Measurements from ENCODE around the gene TMEM97. TPM values are rescaled to one million over a fixed set of nuclear protein-coding genes. Genes with fewer than 3 reads are reported as not detected.
A peak's percentile ranks its signal among the peaks of the same experiment; 100 is the strongest.

TMEM97 gene
- polyA plus RNA-seq, 4 donors = 1.8 to 33.1 (median 16.7) TPM

DNA sequence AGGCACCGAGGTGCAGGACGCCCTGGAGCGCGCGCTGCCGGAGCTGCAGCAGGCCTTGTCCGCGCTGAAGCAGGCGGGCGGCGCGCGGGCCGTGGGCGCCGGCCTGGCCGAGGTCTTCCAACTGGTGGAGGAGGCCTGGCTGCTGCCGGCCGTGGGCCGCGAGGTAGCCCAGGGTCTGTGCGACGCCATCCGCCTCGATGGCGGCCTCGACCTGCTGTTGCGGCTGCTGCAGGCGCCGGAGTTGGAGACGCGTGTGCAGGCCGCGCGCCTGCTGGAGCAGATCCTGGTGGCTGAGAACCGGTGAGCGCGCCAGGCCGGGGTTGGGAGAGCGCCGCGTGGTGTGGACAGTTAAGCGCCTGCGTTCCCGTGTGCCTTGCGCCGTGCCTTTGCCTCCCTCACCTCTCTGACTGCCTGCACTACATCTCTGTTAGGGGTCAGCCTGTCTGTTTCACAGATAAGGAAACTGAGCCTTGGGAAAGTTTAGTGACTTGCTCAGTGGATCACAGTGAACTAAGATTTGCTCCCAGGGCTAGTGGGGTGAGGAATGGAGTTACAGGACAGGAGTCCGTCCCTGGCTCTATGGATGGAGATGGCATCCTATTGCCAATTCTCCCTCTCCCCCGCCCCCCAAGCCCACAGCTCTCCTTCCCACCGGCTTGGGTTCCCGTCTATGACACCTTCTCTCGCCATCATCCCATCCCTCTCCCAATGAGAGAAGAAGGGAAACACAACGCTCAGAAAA, 53.4 kb downstream of the TMEM97 start:
- H3K9me3 ChIP-seq (ENCODE audit: control insufficient read depth in 2 of 2, insufficient read depth in 1 of 2, low read depth in 1 of 2, low read length in 1 of 2) = no peaks in the 10 kb centered on the region
- FAIRE-seq (no peak), DNase-seq (no peak)
- H3K4me1 ChIP-seq (ENCODE audit: control insufficient read depth in 3 of 3, insufficient read depth in 2 of 3, low read depth in 1 of 3, low read length in 2 of 3) = peaks cover 0 to 48% (median 9%) of the 10 kb centered on the region in 3 donors
- H3K4me3 ChIP-seq (ENCODE audit: low read depth in 1 of 3, low read length in 3 of 3) = peak overlapping the region; percentile 32 to 51 (median 33)
- peaks cover 0 to 5% (median 0%) of the 10 kb centered on the region in 3 donors for H3K27me3 ChIP-seq (ENCODE audit: control insufficient read depth in 3 of 3, insufficient read depth in 3 of 3, low read length in 3 of 3)
- H3K36me3 ChIP-seq (ENCODE audit: control insufficient read depth in 3 of 3, insufficient read depth in 2 of 3, low read depth in 1 of 3, low read length in 3 of 3) = peaks cover 0 to 9% (median 0%) of the 10 kb centered on the region in 3 donors
- 9 to 15% (median 15%) methylated on average over 39 to 53 of the region's 53 CpGs for WGBS, 3 donors
- peak overlapping the region in 1 of 3 donors; percentile 63 for H3K27ac ChIP-seq (ENCODE audit: low read depth in 1 of 3, low read length in 2 of 3)

DNA sequence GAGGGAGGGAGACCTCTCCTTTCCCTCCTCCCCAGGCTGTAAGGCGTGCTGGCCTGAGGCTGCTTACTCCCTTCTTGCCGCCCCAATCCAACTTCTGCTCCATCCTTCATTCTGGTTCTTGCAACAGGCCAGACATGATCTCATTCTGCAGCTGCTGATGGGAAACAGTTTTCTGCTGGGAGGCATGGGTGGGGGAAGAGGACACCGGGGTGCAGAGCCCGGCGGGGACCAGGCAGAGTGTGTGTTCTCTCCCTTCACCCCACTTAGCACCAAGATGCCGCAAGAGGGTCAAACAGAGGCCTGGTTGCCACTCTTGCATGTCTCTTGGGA, 53.9 kb downstream of the TMEM97 start:
- no peak overlapping the region for H3K27ac ChIP-seq (ENCODE audit: low read depth in 1 of 3, low read length in 2 of 3)
- peaks cover 0 to 5% (median 0%) of the 10 kb centered on the region in 3 donors for H3K27me3 ChIP-seq (ENCODE audit: control insufficient read depth in 3 of 3, insufficient read depth in 3 of 3, low read length in 3 of 3)
- DNase-seq (no peak), FAIRE-seq (no peak)
- H3K36me3 ChIP-seq (ENCODE audit: control insufficient read depth in 3 of 3, insufficient read depth in 2 of 3, low read depth in 1 of 3, low read length in 3 of 3) = peaks cover 0 to 9% (median 2%) of the 10 kb centered on the region in 3 donors
- peak overlapping the region in 1 of 3 donors; percentile 32 for H3K4me3 ChIP-seq (ENCODE audit: low read depth in 1 of 3, low read length in 3 of 3)
- no peaks in the 10 kb centered on the region for H3K9me3 ChIP-seq (ENCODE audit: control insufficient read depth in 2 of 2, insufficient read depth in 1 of 2, low read depth in 1 of 2, low read length in 1 of 2)
- H3K4me1 ChIP-seq (ENCODE audit: control insufficient read depth in 3 of 3, insufficient read depth in 2 of 3, low read depth in 1 of 3, low read length in 2 of 3) = peaks cover 0 to 45% (median 9%) of the 10 kb centered on the region in 3 donors
- WGBS, 3 donors = 78 to 90% (median 88%) methylated on average over 6 of the region's 6 CpGs

Other genes with a start within 250 kb of the TMEM97 start
- gene IFT20, start 16.3 kb downstream of the TMEM97 start, polyA plus RNA-seq = 100 to 1,000 TPM in 2 of 4 donors, 10 to 100 TPM in 2; 39.3 to 135 (median 78.6) TPM
- 10 to 100 TPM; 16.1 to 30.6 (median 17.5) TPM for gene TNFAIP1, start 16.6 kb downstream of the TMEM97 start, polyA plus RNA-seq
- gene POLDIP2, start 38.3 kb downstream of the TMEM97 start, polyA plus RNA-seq = 10 to 100 TPM; 61.5 to 73.2 (median 68.7) TPM
- not detected for gene SEBOX, start 46.0 kb downstream of the TMEM97 start, polyA plus RNA-seq
- gene VTN, start 51.1 kb downstream of the TMEM97 start, polyA plus RNA-seq = 10 to 100 TPM in 1 of 4 donors, 1 to 10 TPM in 3; 1.3 to 20.9 (median 2.2) TPM
- 10 to 100 TPM in 3 of 4 donors, 1 to 10 TPM in 1; 8.9 to 19.0 (median 10.9) TPM for gene SARM1, start 52.5 kb downstream of the TMEM97 start, polyA plus RNA-seq
- gene SLC46A1, start 87.0 kb downstream of the TMEM97 start, polyA plus RNA-seq = 100 to 1,000 TPM in 1 of 4 donors, 10 to 100 TPM in 3; 11.0 to 147 (median 60.8) TPM
- gene SLC13A2, start 154.4 kb downstream of the TMEM97 start, polyA plus RNA-seq = 100 to 1,000 TPM in 3 of 4 donors, 10 to 100 TPM in 1; 40.5 to 320 (median 211) TPM
- gene FOXN1, start 187.1 kb downstream of the TMEM97 start, polyA plus RNA-seq = under 1 TPM in 1 of 4 donors, not detected in 3; 0.16 TPM
- gene UNC119, start 233.4 kb downstream of the TMEM97 start, polyA plus RNA-seq = 10 to 100 TPM; 14.6 to 57.0 (median 29.9) TPM